T-helper 2 cell treated with Interferon-gamma antibody and Interleukin-4, amounts not matched to agents 5 μg/mL and 100 μg/mL, for 36 hours (primary cell): Measurements from ENCODE around the gene FZD4.
"Not testable (repeated sequence)": the region's sequence is repeated elsewhere in the genome, so short reads cannot be mapped to it uniquely, and the experiment has no call there.

Source experiments
- DNase-seq: peaks from one replicate; pipeline ENCODE4 v3.0.0; 2021; ENCODE audit warnings: low spot score
- H3K27ac Mint-ChIP-seq: one replicate; pipeline ENCODE4 v1.8.0; 2021; ENCODE audit warnings: mild to moderate bottlenecking, mixed read lengths
- H3K27me3 Mint-ChIP-seq: one replicate; pipeline ENCODE4 v1.8.0; 2021; ENCODE audit warnings: low read depth, mixed read lengths
- H3K36me3 Mint-ChIP-seq: one replicate; pipeline ENCODE4 v1.8.0; 2021; ENCODE audit warnings: low read depth, mixed read lengths
- H3K4me1 Mint-ChIP-seq: one replicate; pipeline ENCODE4 v1.8.0; 2021; ENCODE audit warnings: low read depth, mixed read lengths
- H3K4me3 Mint-ChIP-seq: one replicate; pipeline ENCODE4 v1.8.0; 2022; ENCODE audit warnings: mild to moderate bottlenecking, moderate library complexity, mixed read lengths
- H3K9me3 Mint-ChIP-seq: one replicate; pipeline ENCODE4 v1.8.0; 2021; ENCODE audit warnings: mixed read lengths

Gene FZD4

DNA sequence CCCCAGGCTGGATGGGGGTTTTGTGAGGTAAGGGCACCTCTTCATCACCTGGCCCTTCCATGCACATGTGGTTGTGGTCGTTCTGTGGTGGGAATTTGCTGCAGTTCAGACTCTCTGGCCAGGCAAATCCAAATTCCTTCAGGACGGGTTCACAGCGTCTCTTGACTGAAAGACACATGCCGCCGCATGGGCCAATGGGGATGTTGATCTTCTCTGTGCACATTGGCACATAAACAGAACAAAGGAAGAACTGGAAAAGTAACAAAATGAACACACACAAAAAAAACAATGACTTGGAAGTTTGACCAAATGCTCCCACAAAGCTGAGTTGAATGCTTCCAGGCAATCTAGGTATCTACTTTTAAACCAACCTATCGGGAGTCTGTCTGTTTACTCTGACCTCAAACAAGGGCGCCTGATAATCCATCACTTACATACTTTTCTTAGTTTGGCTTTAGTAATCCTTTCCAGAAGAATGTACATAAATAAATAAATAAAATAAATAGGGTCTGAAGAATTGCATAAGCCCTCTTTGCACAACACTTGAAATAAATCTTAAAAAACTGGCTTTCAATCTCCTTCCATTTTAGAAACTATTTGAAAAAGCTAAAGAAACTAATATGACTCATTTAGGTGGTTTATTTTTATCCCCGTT, 2.8 kb downstream of the FZD4 start:
- Mint-ChIP-seq H3K4me3 (no peak overlapping the region), H3K9me3 (no peaks in the 10 kb centered on the region), H3K4me1 (peaks cover 11% of the 10 kb centered on the region), H3K27me3 (peaks cover 64% of the 10 kb centered on the region), H3K27ac (no peak overlapping the region), H3K36me3 (no peaks in the 10 kb centered on the region)
- DNase-seq, result no peak

- no peak for DNase-seq
- no peak overlapping the region for H3K27ac Mint-ChIP-seq
- peaks cover 11% of the 10 kb centered on the region for H3K4me1 Mint-ChIP-seq
- peaks cover 58% of the 10 kb centered on the region for H3K27me3 Mint-ChIP-seq
- no peaks in the 10 kb centered on the region for H3K9me3 Mint-ChIP-seq
- H3K36me3 Mint-ChIP-seq, result no peaks in the 10 kb centered on the region
- no peak overlapping the region for H3K4me3 Mint-ChIP-seq
Measured at GRCh38 chr11:86951706-86952105, 3.5 kb downstream of the FZD4 start.

GRCh38 chr11:86950661-86950995, 4.6 kb downstream of the FZD4 start:
- Mint-ChIP-seq H3K4me3 (no peak overlapping the region), H3K36me3 (no peaks in the 10 kb centered on the region), H3K27me3 (peaks cover 51% of the 10 kb centered on the region), H3K9me3 (no peaks in the 10 kb centered on the region), H3K27ac (no peak overlapping the region), H3K4me1 (peaks cover 6% of the 10 kb centered on the region)
- DNase-seq, result no peak

DNA sequence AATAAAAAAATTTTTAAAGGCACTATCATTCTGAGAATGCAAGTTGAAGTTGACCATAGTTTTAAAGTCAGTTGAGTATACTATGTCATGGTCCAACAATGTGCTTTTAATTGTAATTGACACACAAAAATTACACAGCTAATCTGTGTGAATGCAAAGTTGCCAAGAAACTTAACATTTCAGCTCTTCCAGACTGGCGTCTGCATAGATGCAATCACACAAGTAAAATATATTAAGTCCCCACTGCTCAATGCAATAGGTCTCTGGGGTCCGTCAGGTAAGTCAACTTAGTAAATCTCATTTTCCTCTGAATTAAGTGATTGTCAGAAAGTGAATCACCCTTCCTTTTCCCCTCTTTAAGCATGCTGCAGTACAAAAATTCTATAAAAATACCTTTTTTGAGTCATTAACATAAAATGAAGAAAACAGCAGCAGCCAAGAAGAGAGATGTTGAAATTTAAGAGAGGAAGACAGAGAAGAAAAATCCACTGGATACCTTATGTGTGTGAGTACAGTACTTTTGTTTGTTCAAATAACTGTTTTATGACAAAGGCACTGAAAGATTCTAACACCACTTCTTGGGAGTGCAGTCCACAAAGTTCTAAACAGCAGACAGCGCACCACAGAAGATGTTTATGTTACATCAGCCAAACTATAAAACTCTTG, 5.1 kb downstream of the FZD4 start:
- Mint-ChIP-seq H3K36me3 (no peaks in the 10 kb centered on the region), H3K4me3 (no peak overlapping the region), H3K4me1 (peaks cover 5% of the 10 kb centered on the region), H3K27me3 (peaks cover 49% of the 10 kb centered on the region), H3K9me3 (no peaks in the 10 kb centered on the region), H3K27ac (no peak overlapping the region)
- no peak for DNase-seq

GRCh38 chr11:86948733-86949132, 6.5 kb downstream of the FZD4 start:
- H3K27ac Mint-ChIP-seq, result no peak overlapping the region
- no peaks in the 10 kb centered on the region for H3K4me1 Mint-ChIP-seq
- no peak overlapping the region for H3K4me3 Mint-ChIP-seq
- H3K9me3 Mint-ChIP-seq, result no peaks in the 10 kb centered on the region
- H3K27me3 Mint-ChIP-seq, result peaks cover 42% of the 10 kb centered on the region
- no peak for DNase-seq
- H3K36me3 Mint-ChIP-seq, result no peaks in the 10 kb centered on the region

DNA sequence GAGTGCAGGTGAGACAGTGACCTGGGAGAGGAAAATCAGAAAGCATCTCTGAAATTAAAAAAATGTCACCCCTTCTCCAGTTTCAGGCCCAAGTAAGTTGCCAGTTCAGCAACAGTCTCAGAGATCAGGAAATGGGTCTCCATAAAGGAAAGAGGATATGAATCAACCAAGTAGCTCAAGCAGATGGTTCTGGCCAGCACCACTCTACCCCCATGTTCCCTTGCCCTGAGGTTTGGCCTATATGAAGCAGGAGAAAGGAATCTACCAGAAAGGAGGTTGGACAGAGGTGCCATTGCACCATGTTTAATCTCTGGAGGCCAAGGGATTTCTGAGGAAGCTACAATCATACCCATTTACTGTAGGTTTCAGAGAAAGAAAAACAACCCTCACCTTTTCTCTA, 7.7 kb downstream of the FZD4 start:
- H3K9me3 Mint-ChIP-seq, result no peaks in the 10 kb centered on the region
- no peak overlapping the region for H3K27ac Mint-ChIP-seq
- H3K4me1 Mint-ChIP-seq, result no peaks in the 10 kb centered on the region
- H3K27me3 Mint-ChIP-seq, result peaks cover 31% of the 10 kb centered on the region
- H3K36me3 Mint-ChIP-seq, result no peaks in the 10 kb centered on the region
- H3K4me3 Mint-ChIP-seq, result no peak overlapping the region
- DNase-seq, result no peak

DNA sequence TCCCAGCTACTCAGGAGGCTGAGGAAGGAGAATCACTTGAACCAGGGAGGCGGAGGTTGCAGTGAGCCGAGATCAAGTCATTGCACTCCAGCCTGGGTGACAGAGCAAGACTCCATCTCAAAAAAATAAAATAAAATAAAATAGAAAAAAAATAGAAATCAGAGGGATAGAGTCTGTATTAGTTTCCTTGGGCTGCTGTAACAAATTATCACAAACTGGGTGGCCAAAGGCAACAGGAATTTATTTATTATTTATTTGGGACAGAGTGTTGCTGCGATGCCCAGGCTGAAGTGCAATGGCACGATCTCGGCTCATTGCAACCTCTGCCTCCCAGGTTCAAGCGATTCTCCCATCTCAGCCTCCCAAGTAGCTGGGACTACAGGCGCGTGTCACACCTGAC, 11.7 kb downstream of the FZD4 start:
- H3K36me3 Mint-ChIP-seq, H3K9me3 Mint-ChIP-seq: not testable (repeated sequence)

GRCh38 chr11:86941871-86942599, 13.2 kb downstream of the FZD4 start:
- H3K4me3 Mint-ChIP-seq, result no peak overlapping the region
- no peaks in the 10 kb centered on the region for H3K36me3 Mint-ChIP-seq
- no peak overlapping the region for H3K27ac Mint-ChIP-seq
- DNase-seq, result no peak
- peaks cover 7% of the 10 kb centered on the region for H3K27me3 Mint-ChIP-seq
- no peaks in the 10 kb centered on the region for H3K9me3 Mint-ChIP-seq
- H3K4me1 Mint-ChIP-seq, result no peaks in the 10 kb centered on the region

More for the DNA sequence above, 11.7 kb downstream of the FZD4 start:
- not testable (repeated sequence) for H3K27me3 Mint-ChIP-seq, H3K4me3 Mint-ChIP-seq, H3K4me1 Mint-ChIP-seq, H3K27ac Mint-ChIP-seq, DNase-seq

GRCh38 chr11:86941077-86941870, 13.9 kb downstream of the FZD4 start:
- Mint-ChIP-seq H3K27ac (no peak overlapping the region), H3K27me3 (peaks cover 6% of the 10 kb centered on the region), H3K4me1 (no peaks in the 10 kb centered on the region), H3K4me3 (no peak overlapping the region), H3K9me3 (no peaks in the 10 kb centered on the region), H3K36me3 (no peaks in the 10 kb centered on the region)
- DNase-seq, result no peak

DNA sequence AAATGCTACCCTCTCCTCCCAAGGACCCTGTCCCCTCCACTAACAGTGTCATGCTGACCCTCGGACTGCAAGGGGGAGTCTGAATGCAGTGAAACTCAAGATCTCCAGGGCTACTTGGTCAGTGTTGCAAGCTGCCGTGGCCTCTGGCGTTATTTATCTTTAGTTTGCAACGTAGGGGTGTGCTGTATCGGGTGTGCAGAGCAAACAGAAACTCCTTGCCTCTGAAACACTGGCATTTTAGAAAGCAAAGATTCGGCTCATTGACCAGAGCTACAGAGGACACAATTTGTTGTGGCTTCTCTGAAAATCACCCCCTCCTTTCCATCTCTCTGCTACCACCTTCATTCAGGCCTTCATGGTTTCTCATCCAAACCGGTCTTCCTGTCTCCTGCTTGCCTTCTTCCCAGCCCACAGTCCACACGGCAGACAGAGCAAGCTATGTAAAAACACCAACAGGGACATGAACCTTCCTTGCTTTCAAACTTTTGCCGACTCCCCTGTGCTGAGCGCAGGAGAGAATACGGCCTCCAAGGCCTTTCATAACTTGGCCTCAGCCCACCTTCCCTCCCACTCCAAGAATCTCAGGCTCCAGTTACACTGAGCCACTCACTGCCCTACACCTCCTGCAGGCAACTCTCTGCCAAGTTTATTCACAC, 14.9 kb downstream of the FZD4 start:
- H3K27me3 Mint-ChIP-seq, result peaks cover 4% of the 10 kb centered on the region
- H3K4me3 Mint-ChIP-seq, result no peak overlapping the region
- no peaks in the 10 kb centered on the region for H3K36me3 Mint-ChIP-seq
- no peaks in the 10 kb centered on the region for H3K4me1 Mint-ChIP-seq
- no peaks in the 10 kb centered on the region for H3K9me3 Mint-ChIP-seq
- no peak for DNase-seq
- no peak overlapping the region for H3K27ac Mint-ChIP-seq

GRCh38 chr11:86938900-86939880, 16.0 kb downstream of the FZD4 start:
- Mint-ChIP-seq H3K27ac (no peak overlapping the region), H3K4me3 (no peak overlapping the region), H3K27me3 (peaks cover 4% of the 10 kb centered on the region), H3K4me1 (no peaks in the 10 kb centered on the region), H3K36me3 (no peaks in the 10 kb centered on the region), H3K9me3 (no peaks in the 10 kb centered on the region)
- no peak for DNase-seq

- Mint-ChIP-seq H3K9me3 (no peaks in the 10 kb centered on the region), H3K27ac (no peak overlapping the region), H3K27me3 (no peaks in the 10 kb centered on the region), H3K36me3 (no peaks in the 10 kb centered on the region), H3K4me3 (no peak overlapping the region), H3K4me1 (no peaks in the 10 kb centered on the region)
- DNase-seq, result no peak
Measured at GRCh38 chr11:86938203-86938899, 16.8 kb downstream of the FZD4 start.
